Endodermal cell (in vitro differentiated cells): ENCODE measurements around the gene NRXN3. TPM values are rescaled to one million over a fixed set of nuclear protein-coding genes. Genes with fewer than 3 reads are reported as not detected.

Experiments used
- DNase-seq: peaks from one replicate; pipeline ENCODE4 v3.0.0-alpha.2; 2017
- H3K27ac ChIP-seq: 2 replicates; pipeline ENCODE4 v1.5.1; 2013; ENCODE audit warnings: mild to moderate bottlenecking, low read depth, low read length, moderate library complexity
- H3K27me3 ChIP-seq: 2 replicates; pipeline ENCODE4 v1.6.1; 2013; ENCODE audit warnings: mild to moderate bottlenecking, low read length, moderate library complexity; ENCODE audit not compliant: insufficient read depth, control insufficient read depth, poor library complexity, severe bottlenecking
- H3K36me3 ChIP-seq: 2 replicates; pipeline ENCODE4 v1.7.0; 2013; ENCODE audit warnings: mild to moderate bottlenecking, low read length, moderate library complexity; ENCODE audit not compliant: control insufficient read depth, insufficient read depth
- H3K4me1 ChIP-seq: one replicate; pipeline ENCODE4 v1.7.0; 2013; ENCODE audit warnings: low read length; ENCODE audit not compliant: control insufficient read depth, insufficient read depth
- H3K4me3 ChIP-seq: 2 replicates; pipeline ENCODE4 v1.5.1; 2013; ENCODE audit warnings: mild to moderate bottlenecking, low read length, moderate library complexity
- H3K9ac ChIP-seq: 2 replicates; pipeline ENCODE4 v1.6.1; 2013; ENCODE audit warnings: mild to moderate bottlenecking, low read length, moderate library complexity; ENCODE audit not compliant: poor library complexity, severe bottlenecking; ENCODE audit errors: extremely low read depth
- H3K9me3 ChIP-seq: 2 replicates; pipeline ENCODE4 v1.6.1; 2013; ENCODE audit warnings: mild to moderate bottlenecking, low read length, moderate library complexity; ENCODE audit not compliant: control insufficient read depth
- H3K27ac Mint-ChIP-seq: 2 replicates; pipeline ENCODE4 v1.8.0; 2020; ENCODE audit warnings: mixed read lengths
- H3K27me3 Mint-ChIP-seq: 2 replicates; pipeline ENCODE4 v1.8.0; 2021; ENCODE audit warnings: mild to moderate bottlenecking, mixed read lengths; ENCODE audit not compliant: insufficient read depth
- H3K36me3 Mint-ChIP-seq: 2 replicates; pipeline ENCODE4 v1.8.0; 2020; ENCODE audit warnings: low read depth, mixed read lengths
- H3K4me1 Mint-ChIP-seq: 2 replicates; pipeline ENCODE4 v1.8.0; 2020; ENCODE audit warnings: mixed read lengths
- H3K4me3 Mint-ChIP-seq: 2 replicates; pipeline ENCODE4 v1.8.0; 2020; ENCODE audit warnings: mild to moderate bottlenecking, moderate library complexity, mixed read lengths
- H3K9me3 Mint-ChIP-seq: 2 replicates; pipeline ENCODE4 v1.8.0; 2020; ENCODE audit warnings: mild to moderate bottlenecking, mixed read lengths
- CTCF ChIP-seq: fragments of 200-600 bp; sonication (generic); conservative IDR thresholded peaks from 2 replicates; pipeline ENCODE4 v1.5.0; 2021; ENCODE audit warnings: antibody characterized with exemption, mild to moderate bottlenecking
- WGBS, 2 experiments: methylation state at CpG; one replicate each; pipeline versions ENCODE4 v1.1.5 to v1.1.7; 2013; ENCODE audit warnings: missing lambda C conversion rate in 2 of 2, mixed read lengths in 1 of 2; ENCODE audit not compliant: insufficient coverage in 1 of 2, insufficient read length in 1 of 2; 5-methylcytosine and 5-hydroxymethylcytosine counted together
- total RNA-seq, 2 donors: library from RNA; stranded (reverse); fragmentation: NEBNext Ultra II Directional in 1 of 2; extraction: Animal tissue kit (Norgen Biotek cat#: 25700) in 1 of 2; gene quantifications; 2 replicates in 1 of 2; 3 replicates in 1 of 2; pipeline ENCODE4 v1.2.1, GENCODE V29; 2021

The NRXN3 gene
- total RNA-seq, 2 donors from 2014 or later = 20.9 to 21.4 TPM

GRCh38 chr14:79600406-79600805, 1430.2 kb downstream of the NRXN3 start:
- WGBS, 2 experiments = 91 to 97% methylated on average over 3 of the region's 3 CpGs
- Histone ChIP-seq H3K9ac (no peak overlapping the region), H3K27me3 (no peaks in the 10 kb centered on the region), H3K4me3 (no peak overlapping the region), H3K9me3 (peaks cover 21% of the 10 kb centered on the region), H3K4me1 (no peaks in the 10 kb centered on the region), H3K36me3 (no peaks in the 10 kb centered on the region), H3K27ac (no peak overlapping the region)
- H3K27ac Mint-ChIP-seq = no peak overlapping the region
- no peak for DNase-seq
- no peak overlapping the region for H3K4me3 Mint-ChIP-seq
- peaks cover 10% of the 10 kb centered on the region for H3K36me3 Mint-ChIP-seq
- H3K9me3 Mint-ChIP-seq = peaks cover 18% of the 10 kb centered on the region
- H3K4me1 Mint-ChIP-seq = peaks cover 9% of the 10 kb centered on the region
- H3K27me3 Mint-ChIP-seq = no peaks in the 10 kb centered on the region
- no peak for TF ChIP-seq CTCF

- no peak overlapping the region for H3K27ac ChIP-seq
- H3K27me3 Mint-ChIP-seq = no peaks in the 10 kb centered on the region
- no peaks in the 10 kb centered on the region for H3K4me1 ChIP-seq
- no peak for TF ChIP-seq CTCF
- H3K27me3 ChIP-seq = no peaks in the 10 kb centered on the region
- peaks cover 11% of the 10 kb centered on the region for H3K9me3 ChIP-seq
- H3K4me1 Mint-ChIP-seq = peaks cover 13% of the 10 kb centered on the region
- no peak overlapping the region for H3K9ac ChIP-seq
- 90 to 100% methylated on average over 5 of the region's 5 CpGs for WGBS, 2 experiments
- H3K36me3 ChIP-seq = no peaks in the 10 kb centered on the region
- H3K36me3 Mint-ChIP-seq = peaks cover 3% of the 10 kb centered on the region
- H3K9me3 Mint-ChIP-seq = peaks cover 7% of the 10 kb centered on the region
- H3K4me3 Mint-ChIP-seq = no peak overlapping the region
- H3K27ac Mint-ChIP-seq = no peak overlapping the region
- DNase-seq = no peak
- H3K4me3 ChIP-seq = no peak overlapping the region
Observed at GRCh38 chr14:79601579-79601978, 1431.4 kb downstream of the NRXN3 start.

GRCh38 chr14:79602045-79602444, 1431.9 kb downstream of the NRXN3 start:
- Histone ChIP-seq H3K4me1 (no peaks in the 10 kb centered on the region), H3K36me3 (no peaks in the 10 kb centered on the region), H3K9ac (no peak overlapping the region), H3K27me3 (no peaks in the 10 kb centered on the region), H3K9me3 (peaks cover 7% of the 10 kb centered on the region), H3K27ac (no peak overlapping the region), H3K4me3 (no peak overlapping the region)
- H3K36me3 Mint-ChIP-seq = no peaks in the 10 kb centered on the region
- H3K27ac Mint-ChIP-seq = no peak overlapping the region
- DNase-seq = no peak
- peaks cover 3% of the 10 kb centered on the region for H3K9me3 Mint-ChIP-seq
- H3K4me1 Mint-ChIP-seq = peaks cover 13% of the 10 kb centered on the region
- H3K4me3 Mint-ChIP-seq = no peak overlapping the region
- TF ChIP-seq CTCF = no peak
- WGBS, 2 experiments = 100% methylated on average over 1 of the region's 1 CpG
- no peaks in the 10 kb centered on the region for H3K27me3 Mint-ChIP-seq
